A673 (cell line): ENCODE measurements around the gene AHCYL2.
"Not testable (repeated sequence)": the region's sequence is repeated elsewhere in the genome, so short reads cannot be mapped to it uniquely, and the experiment has no call there.

ENCODE experiments used
- CTCF ChIP-seq: fragments of 300-800, 200-600 bp; sonication (generic); conservative IDR thresholded peaks from 2 replicates; pipeline ENCODE4 v1.5.1; 2017; ENCODE audit warnings: low read depth, mild to moderate bottlenecking, antibody characterized with exemption, low read length, moderate library complexity, mixed read lengths
- EZH2 ChIP-seq: fragments of 200-600 bp; sonication (generic); IDR thresholded peaks from 2 replicates; pipeline ENCODE4 v1.6.1; 2017; ENCODE audit warnings: borderline replicate concordance, low read depth, mild to moderate bottlenecking, mixed read lengths, antibody characterized with exemption, low read length; ENCODE audit not compliant: poor library complexity, severe bottlenecking

DNA sequence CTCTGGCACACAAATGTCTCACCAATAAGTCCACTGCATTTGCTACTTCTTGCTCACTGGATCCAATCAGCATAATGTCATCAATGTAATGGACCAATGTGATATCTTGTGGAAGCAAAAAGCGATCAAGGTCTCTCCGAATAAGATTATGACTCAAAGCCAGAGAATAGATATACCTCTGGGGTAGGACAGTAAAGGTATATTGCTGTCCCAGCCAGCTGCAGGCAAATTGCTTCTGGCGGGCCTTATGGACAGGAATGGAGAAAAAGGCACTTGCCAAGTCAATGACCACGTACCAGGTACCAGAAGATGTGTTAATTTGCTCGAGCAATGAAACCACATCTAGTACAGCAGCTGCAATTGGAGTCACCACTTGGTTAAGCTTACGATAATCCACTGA, 222.6 kb downstream of the AHCYL2 start:
- TF ChIP-seq CTCF, EZH2: not testable (repeated sequence)
